ENCODE results near the gene MRPL4.
"Not testable (repeated sequence)": the region's sequence is repeated elsewhere in the genome, so short reads cannot be mapped to it uniquely, and the experiment has no call there.

Gene MRPL4

DNA sequence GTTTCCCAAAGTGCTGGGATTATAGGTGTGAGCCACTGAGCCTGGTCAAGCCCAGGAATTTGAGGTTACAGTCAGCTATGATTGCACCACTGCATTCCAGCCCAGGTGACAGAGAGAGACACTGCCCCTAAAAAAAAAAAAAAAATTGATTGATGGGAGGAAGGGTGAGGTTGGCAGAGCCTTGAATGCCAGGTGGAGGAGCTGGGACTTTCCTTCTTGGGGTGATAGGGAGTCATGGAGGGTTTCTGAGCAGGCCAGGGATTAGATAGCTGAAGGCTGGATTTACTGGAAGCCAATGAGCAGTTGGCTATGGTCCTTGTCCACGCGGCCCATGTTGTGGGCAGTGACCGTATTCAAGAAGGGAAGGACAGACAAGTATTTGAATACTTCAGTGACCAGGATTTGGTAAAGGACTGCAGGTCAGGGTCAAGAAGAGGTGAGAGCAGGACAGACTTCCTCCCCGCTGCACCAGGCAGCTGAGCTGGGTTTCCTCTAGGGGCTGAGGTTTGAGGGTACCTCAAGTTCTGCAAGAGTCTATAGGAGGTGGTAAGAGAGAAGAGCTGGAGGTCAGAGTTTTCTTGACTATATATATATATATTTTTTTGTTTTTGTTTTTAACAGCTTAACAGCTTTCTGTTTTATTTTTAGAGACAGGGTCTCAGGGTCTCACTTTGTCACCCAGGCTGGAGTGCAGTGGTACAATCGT is 27.9 kb downstream of the MRPL4 start:
- no peak overlapping the region for H3K27ac ChIP-seq
- no peak overlapping the region for H3K4me3 ChIP-seq
- DNase-seq (ENCODE audit: low spot score): no peak
- TF ChIP-seq CTCF (IDR thresholded peaks at IDR 0.05): no peak

DNA sequence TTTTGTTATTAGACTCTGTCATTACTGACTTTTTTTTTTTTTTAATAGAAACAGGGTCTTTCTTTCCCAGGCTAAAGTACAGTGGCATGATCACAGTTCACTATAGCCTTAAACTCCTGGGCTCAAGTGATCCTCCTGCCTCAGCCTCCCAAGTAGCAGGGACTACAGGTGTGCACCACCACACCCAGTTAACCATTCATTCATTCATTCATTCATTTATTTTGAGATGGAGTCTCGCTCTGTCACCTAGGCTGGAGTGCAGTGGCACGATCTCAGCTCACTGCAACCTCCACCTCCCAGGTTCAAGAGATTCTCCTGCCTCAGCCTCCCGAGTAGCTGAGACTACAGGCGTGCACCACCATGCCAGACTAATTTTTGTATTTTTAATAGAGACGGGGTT is 30.0 kb downstream of the MRPL4 start:
- not testable (repeated sequence) for DNase-seq (ENCODE audit: low spot score); H3K4me3 ChIP-seq; H3K27ac ChIP-seq

DNA sequence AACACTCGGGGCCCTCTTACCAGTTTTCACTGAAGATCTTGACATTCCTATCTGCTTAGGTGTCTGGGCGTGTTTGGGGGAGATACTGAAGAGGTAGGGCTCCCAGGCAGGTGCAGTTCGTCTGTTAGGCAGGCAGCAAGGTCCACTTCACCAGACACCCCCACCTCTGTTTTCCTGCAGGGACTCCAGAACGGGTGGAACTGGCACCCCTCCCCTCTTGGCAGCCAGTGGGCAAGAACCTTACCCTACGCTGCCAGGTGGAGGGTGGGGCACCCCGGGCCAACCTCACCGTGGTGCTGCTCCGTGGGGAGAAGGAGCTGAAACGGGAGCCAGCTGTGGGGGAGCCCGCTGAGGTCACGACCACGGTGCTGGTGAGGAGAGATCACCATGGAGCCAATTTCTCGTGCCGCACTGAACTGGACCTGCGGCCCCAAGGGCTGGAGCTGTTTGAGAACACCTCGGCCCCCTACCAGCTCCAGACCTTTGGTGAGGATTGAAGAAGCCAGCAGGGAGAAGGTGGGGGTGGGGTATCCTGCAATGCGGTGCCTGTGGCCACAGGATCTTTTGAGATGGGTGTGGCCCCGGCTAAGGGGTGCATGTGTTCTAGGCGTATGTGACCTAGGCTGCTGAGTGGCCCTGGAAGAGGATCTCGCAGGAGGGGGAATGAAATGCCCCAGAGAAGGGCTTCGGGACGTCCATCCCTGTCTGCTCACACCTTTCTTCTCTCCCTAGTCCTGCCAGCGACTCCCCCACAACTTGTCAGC is 31.5 kb downstream of the MRPL4 start:
- Histone ChIP-seq H3K4me3 (no peak overlapping the region), H3K27ac (no peak overlapping the region)
- DNase-seq (ENCODE audit: low spot score): no peak
- TF ChIP-seq CTCF (IDR thresholded peaks at IDR 0.05): no peak

DNA sequence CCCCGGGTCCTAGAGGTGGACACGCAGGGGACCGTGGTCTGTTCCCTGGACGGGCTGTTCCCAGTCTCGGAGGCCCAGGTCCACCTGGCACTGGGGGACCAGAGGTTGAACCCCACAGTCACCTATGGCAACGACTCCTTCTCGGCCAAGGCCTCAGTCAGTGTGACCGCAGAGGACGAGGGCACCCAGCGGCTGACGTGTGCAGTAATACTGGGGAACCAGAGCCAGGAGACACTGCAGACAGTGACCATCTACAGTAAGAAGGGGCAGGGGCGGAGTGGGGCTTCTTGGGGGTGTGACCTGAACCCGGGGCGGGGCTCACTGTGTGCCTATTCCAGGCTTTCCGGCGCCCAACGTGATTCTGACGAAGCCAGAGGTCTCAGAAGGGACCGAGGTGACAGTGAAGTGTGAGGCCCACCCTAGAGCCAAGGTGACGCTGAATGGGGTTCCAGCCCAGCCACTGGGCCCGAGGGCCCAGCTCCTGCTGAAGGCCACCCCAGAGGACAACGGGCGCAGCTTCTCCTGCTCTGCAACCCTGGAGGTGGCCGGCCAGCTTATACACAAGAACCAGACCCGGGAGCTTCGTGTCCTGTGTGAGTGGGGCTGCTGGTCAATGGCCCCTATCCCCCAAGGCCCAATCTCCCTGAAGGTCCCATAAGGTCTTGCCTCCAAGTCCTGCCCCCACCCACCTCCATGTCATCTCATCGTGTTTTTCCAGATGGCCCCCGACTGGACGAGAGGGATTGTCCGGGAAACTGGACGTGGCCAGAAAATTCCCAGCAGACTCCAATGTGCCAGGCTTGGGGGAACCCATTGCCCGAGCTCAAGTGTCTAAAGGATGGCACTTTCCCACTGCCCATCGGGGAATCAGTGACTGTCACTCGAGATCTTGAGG is 32.3 kb downstream of the MRPL4 start:
- TF ChIP-seq CTCF (IDR thresholded peaks at IDR 0.05): no peak
- no peak for DNase-seq (ENCODE audit: low spot score)
- Histone ChIP-seq H3K4me3 (no peak overlapping the region), H3K27ac (no peak overlapping the region)

DNA sequence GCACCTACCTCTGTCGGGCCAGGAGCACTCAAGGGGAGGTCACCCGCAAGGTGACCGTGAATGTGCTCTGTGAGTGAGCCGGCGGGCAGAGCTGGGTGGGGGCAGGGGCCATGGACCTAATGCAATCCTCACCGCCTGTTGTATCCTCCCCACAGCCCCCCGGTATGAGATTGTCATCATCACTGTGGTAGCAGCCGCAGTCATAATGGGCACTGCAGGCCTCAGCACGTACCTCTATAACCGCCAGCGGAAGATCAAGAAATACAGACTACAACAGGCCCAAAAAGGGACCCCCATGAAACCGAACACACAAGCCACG is 32.9 kb downstream of the MRPL4 start:
- H3K4me3 ChIP-seq: no peak overlapping the region
- H3K27ac ChIP-seq: no peak overlapping the region
- DNase-seq (ENCODE audit: low spot score): no peak
- TF ChIP-seq CTCF (IDR thresholded peaks at IDR 0.05): no peak

GRCh38 chr19:10285393-10285792 is 33.4 kb downstream of the MRPL4 start:
- Histone ChIP-seq H3K27ac (no peak overlapping the region), H3K4me3 (no peak overlapping the region)
- no peak for TF ChIP-seq CTCF (IDR thresholded peaks at IDR 0.05)
- DNase-seq (ENCODE audit: low spot score): no peak
